CD4-positive, alpha-beta T cell treated with Interleukin-21 for 1 hour (primary cell): ENCODE measurements around the gene AGAP1.

Source experiments
- DNase-seq: peaks from one replicate; pipeline ENCODE4 v3.0.0-alpha.2; 2020

AGAP1 gene

DNA sequence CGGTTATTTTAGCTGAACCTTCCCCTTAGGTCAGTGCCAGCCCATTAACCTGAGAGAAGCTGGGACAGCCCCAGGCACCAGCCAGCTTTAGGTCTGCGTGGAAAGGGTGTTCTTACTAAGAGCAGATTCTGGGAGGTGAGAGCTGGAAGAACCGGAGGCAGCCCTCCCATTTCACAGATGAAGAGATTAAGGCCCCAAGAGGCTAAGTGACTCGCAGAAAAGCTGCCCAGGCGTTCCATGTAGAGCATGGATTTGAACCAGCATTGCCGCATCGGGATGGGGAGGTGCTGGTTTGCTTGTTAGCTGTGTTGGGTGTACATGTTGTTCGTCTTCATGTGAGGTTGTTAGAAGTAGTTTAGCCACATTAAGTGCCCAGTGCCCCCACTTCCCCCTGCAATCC lies 203.2 kb downstream of the AGAP1 start:
- DNase-seq, result no peak

GRCh38 chr2:235698028-235698427 lies 204.2 kb downstream of the AGAP1 start:
- no peak for DNase-seq

DNA sequence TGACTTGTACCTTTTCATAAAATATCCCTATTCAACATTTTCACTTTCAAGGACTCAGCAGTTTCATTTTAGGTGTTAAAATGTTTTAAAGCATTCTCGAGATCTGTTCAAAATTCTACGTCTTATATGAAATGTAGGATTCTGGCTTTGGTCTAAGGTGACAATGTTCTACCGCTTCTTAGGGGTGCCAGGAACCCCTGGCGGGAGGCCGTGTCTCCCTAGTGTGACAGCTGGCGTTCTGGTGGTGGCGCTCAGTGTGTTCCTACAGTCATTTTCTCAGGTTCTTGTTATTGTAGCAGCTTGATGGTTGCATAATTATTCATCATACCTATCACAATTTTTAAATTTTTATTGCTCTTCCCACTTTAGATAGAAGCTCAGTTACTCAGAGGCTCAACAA lies 204.6 kb downstream of the AGAP1 start:
- DNase-seq, result no peak

DNA sequence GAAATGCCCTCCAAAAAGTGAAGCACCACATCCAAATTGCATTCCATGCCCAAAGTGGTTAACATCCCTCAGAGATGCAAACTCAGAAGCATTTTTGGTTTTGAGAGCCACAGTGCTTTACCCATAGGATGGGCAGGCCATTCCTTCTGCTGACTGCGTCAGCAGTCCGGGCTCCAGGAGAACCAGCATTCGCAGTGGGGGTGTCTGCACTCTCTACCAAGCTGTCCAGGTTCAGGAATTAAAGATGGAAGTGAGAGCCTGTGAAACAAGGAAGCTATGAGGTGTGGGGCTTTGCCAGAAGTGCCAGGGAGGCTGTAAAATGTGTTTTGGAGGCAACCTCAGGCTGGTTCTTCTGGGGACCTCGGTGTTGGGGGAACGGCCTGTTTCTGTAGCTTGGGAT lies 205.7 kb downstream of the AGAP1 start:
- DNase-seq, result no peak

GRCh38 chr2:235701206-235701981 lies 207.6 kb downstream of the AGAP1 start:
- DNase-seq, result no peak

DNA sequence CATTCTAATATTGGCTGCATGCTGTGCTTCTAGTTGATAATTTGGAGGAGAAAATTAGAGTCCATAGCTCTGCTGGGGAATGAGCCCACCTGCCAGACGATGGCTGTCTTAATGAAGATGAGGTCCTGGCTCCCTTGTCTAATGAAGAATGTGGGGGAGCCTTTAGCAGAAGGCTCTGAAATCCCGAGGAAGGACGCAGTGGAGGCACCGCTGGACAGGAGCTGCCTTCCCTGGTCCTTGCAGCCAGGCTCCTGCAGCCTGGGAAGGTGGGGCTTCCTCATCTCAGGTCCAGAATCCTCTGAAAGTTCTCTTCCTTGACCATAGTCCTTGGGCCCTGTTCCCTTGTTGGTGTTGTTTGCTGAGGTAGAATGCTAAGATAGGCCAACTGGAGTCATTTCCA lies 208.3 kb downstream of the AGAP1 start:
- no peak for DNase-seq

GRCh38 chr2:235703711-235704295 lies 210.0 kb downstream of the AGAP1 start:
- DNase-seq, result no peak

GRCh38 chr2:235705296-235705695 lies 211.5 kb downstream of the AGAP1 start:
- DNase-seq, result no peak

DNA sequence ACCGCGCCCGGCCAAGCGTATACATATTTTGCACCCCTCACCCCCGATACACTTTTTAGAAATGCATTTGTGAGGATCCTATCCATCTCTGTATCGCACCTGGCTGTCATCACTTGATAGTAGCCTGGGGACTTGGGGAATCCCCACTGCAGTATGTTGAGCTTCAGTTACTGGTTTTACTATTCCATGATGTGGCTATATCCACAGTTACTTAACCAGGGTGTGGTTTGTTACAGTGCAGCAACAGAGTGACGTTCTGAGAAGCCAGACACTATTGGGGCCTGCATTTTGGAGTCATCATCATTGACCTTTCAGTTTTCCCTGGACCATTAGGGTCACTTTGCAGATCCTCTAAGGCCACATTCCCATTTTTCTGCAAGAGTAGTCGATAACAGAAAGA lies 212.7 kb downstream of the AGAP1 start:
- DNase-seq, result no peak

DNA sequence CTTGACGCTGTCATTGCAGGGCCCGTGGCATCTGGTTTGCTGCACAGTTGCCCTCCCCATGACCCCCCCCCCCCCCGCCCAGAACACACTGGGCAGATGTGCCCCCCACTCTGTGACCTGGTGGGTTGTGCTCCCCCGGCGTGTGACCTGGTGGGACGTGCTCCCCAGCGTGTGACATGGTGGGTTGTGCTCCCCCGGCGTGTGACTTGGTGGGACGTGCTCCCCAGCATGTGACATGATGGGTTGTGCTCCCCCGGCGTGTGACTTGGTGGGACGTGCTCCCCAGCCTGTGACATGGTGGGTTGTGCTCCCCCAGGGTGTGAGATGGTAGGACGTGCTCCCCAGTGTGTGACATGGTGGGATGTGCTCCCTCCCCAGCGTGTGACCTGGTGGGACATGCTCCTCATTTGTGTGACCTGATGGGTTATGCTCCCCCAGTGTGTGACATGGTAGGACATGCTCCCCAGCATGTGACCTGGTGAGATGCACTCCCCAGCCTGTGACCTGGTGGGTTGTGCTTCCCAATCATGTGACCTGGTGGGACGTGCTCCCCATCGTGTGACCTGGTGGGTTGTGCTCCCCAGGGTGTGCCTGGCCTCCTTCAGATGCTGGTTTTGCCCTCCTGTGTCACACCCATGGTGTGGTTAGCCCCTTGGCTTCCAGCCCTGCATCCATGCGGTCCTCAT lies 213.7 kb downstream of the AGAP1 start:
- DNase-seq, result no peak

- no peak for DNase-seq
Measured at GRCh38 chr2:235709124-235709813, 215.4 kb downstream of the AGAP1 start.

DNA sequence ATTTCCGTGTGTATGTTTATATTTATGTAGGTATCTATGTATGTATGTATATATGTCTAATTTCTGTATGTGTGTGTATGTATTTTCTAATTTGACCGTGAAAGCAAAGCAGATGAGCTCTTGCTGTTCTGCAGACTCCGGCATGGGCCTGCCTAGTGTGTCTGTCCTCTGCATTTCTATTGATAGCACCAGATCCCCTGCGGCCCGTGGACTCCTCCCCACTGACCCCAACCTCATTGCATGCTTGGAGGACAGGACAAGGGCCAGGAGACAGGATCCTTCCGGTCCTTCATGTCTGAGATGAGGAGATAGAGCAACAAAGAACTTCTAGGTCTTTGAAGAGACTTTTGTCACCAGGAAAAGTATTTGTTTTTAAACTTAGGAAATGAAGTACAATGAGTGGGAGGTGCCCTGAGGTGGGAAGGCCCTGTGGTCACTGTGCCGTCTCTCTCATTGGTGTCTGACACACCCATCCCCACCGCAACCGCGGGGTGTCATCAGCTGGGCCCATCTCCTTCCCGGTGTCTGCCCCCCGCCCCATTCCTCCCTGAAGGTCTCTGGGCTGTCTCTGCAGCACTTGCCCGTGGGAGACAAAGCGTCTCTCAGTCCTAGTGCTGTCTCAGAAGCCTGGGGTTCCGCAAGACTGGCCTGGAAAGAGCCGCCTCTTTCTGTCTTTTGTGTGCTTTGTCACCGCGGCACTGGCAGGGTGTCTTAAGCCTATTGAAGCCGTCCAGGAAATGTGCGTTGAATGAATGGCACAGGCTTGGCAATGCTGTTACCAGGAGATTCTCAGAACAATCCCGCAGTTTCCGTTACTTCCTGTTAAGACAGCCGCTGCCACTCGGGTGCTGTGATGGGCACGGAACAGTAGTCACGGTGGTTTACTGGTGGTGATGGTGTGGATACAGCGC lies 216.4 kb downstream of the AGAP1 start:
- no peak for DNase-seq

- DNase-seq, result no peak
Measured at GRCh38 chr2:235710933-235711332, 217.1 kb downstream of the AGAP1 start.

- DNase-seq, result no peak
Measured at GRCh38 chr2:235711527-235711926, 217.7 kb downstream of the AGAP1 start.

DNA sequence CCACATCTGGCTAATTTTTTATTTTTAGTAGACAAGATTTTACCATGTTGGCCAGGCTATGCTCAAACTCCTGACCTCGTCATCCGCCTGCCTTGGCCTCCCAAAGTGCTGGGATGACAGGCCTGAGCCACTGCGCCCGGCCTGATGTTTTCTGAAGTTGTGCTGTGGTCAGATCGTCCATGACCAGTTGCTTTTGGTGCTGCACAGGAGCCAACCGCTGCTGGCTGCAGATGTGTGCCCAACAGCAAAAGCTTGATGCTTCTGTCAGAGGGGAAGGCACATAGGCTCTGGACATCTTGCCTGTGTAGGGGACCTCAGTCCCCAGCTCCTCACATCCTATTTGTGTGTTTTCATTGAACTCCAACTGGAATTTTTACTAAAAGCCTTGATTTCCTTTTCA lies 218.3 kb downstream of the AGAP1 start:
- DNase-seq, result no peak

DNA sequence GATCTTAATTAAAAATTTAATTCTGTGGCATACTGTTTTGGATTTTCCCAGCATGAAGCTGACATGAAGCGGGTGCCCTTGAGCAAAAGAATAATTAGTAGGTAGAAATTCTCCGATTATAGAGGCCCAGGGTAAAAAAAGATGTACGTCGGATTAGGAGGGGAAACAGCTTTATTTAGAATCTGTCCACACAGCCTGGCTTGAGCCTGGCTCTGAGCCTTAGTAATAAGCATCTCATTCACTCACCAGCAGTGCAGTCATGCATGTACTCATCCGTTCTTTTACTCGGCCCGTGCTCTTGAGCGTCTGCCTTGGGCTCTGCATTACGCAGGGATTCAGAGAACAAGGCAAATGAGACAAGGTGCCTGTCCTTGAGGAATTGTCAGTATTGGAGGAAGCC lies 219.3 kb downstream of the AGAP1 start:
- no peak for DNase-seq

GRCh38 chr2:235715601-235716000 lies 221.8 kb downstream of the AGAP1 start:
- DNase-seq, result no peak

- no peak for DNase-seq
Measured at GRCh38 chr2:235716875-235717496, 223.1 kb downstream of the AGAP1 start.

DNA sequence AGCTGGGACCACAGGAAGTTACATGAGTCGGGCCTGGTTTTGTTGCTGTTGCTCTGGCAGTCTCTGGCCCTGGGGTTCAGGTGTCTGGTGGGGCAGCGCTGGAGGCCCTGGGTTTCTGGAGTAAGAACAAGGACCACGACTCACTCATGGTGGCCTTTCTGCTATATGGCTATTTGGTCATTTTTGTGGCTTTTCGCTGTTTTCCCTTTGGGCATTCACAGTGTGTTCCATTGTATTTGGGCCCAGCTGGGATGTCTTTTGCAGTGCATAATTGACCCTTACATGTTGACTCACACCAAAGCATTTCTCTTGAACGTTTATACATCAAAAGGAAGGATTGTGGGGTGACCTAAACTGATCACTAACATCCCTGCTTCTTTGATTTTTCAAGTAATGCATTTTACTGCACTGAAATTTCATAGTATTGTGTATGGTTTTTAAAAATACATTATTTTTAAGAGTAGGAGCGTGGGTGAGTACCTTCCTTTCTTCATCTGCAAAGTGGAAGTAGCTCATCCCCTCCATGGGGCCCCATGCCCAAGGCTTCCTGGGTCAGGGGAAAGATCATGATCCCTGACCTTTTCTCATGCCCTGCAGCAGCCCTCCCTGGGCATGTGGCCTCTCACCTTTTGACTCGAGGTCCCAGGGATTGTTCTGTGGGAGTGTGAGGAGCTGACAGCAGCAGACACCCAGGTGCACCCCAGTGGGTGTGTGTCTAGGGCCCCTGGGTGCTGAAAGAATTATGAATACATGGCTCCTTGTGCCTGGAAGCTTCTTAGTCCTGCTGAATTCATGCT lies 225.5 kb downstream of the AGAP1 start:
- no peak for DNase-seq

GRCh38 chr2:235721625-235722024 lies 227.8 kb downstream of the AGAP1 start:
- DNase-seq, result no peak

GRCh38 chr2:235722869-235723268 lies 229.0 kb downstream of the AGAP1 start:
- DNase-seq, result no peak
